Lung microvascular endothelial cell (primary cell): ENCODE measurements around the gene CT45A3. TPM values are rescaled to one million over a fixed set of nuclear protein-coding genes. Genes with fewer than 3 reads are reported as not detected.
"Not testable (repeated sequence)": the region's sequence is repeated elsewhere in the genome, so short reads cannot be mapped to it uniquely, and the experiment has no call there.

Experiments
- DNase-seq, 2 donors: peaks; one replicate each; pipeline versions ENCODE4 v3.0.0 to v3.0.0-alpha.2; 2010; ENCODE audit warnings: low read depth in 2 of 2
- total RNA-seq: library from RNA; depleted of rRNA; stranded (reverse); fragments of >200 nt; gene quantifications from 2 replicates; pipeline ENCODE4 v1.2.1, GENCODE V29; 2014

Gene CT45A3
- not detected in 2 replicates for total RNA-seq

GRCh38 chrX:135768091-135768490 lies at the start of gene CT45A3:
Gene CT45A3, minus strand, starts transcription at chrX:135768191. Its CDS starts 3,747 bp downstream, at chrX:135764444.
- not testable (repeated sequence) for DNase-seq

GRCh38 chrX:135802687-135803086 lies 34.7 kb upstream of the CT45A3 start, which contains the start of gene CT45A6:
Gene CT45A6, minus strand, starts transcription at chrX:135802787. Its CDS starts 3,794 bp downstream, at chrX:135798993.
- not testable (repeated sequence) for DNase-seq

GRCh38 chrX:135785403-135785802 lies 17.4 kb upstream of the CT45A3 start, which contains the start of gene CT45A5:
Gene CT45A5, minus strand, starts transcription at chrX:135785503. Its CDS starts 3,774 bp downstream, at chrX:135781729.
- not testable (repeated sequence) for DNase-seq

GRCh38 chrX:135744739-135745138 lies 23.3 kb downstream of the CT45A3 start:
- not testable (repeated sequence) for DNase-seq

GRCh38 chrX:135741192-135741715 lies 26.7 kb downstream of the CT45A3 start:
- no peak for DNase-seq

GRCh38 chrX:135740681-135741149 lies 27.3 kb downstream of the CT45A3 start:
- DNase-seq = peak; percentile 21

GRCh38 chrX:135737366-135738071 lies 30.5 kb downstream of the CT45A3 start:
- peak in 1 of 2 donors; percentile 12 for DNase-seq

GRCh38 chrX:135734666-135735065 lies 33.3 kb downstream of the CT45A3 start:
- not testable (repeated sequence) for DNase-seq

GRCh38 chrX:135713795-135714194 lies 54.2 kb downstream of the CT45A3 start:
- DNase-seq = no peak

- DNase-seq = not testable (repeated sequence)
These were observed 54.8 kb downstream of the CT45A3 start, which contains the start of gene CT45A1 for GRCh38 chrX:135713183-135713689. Gene CT45A1, plus strand, starts transcription at chrX:135713639. Its CDS starts 5,302 bp downstream, at chrX:135718941.

Other genes starting within 250 kb of the CT45A3 start
- gene INTS6L, start 247.5 kb downstream of the CT45A3 start, total RNA-seq = 0.44 and 0.60 TPM in 2 replicates
- not detected in 2 replicates for gene CT45A1, start 54.6 kb downstream of the CT45A3 start, total RNA-seq
- not detected in 2 replicates for gene CT45A5, start 17.3 kb upstream of the CT45A3 start, total RNA-seq
- gene CT45A6, start 34.6 kb upstream of the CT45A3 start, total RNA-seq = not detected in 2 replicates
- not detected in 2 replicates for gene CT45A2, start 51.8 kb upstream of the CT45A3 start, total RNA-seq
- gene CT45A7, start 69.1 kb upstream of the CT45A3 start, total RNA-seq = not detected in 2 replicates
- not detected in 2 replicates for gene CT45A8, start 86.3 kb upstream of the CT45A3 start, total RNA-seq
- gene CT45A9, start 103.6 kb upstream of the CT45A3 start, total RNA-seq = not detected in 2 replicates
- not detected in 2 replicates for gene CT45A10, start 125.3 kb upstream of the CT45A3 start, total RNA-seq
- gene SAGE1, start 125.5 kb upstream of the CT45A3 start, total RNA-seq = not detected in 2 replicates
- 4.6 and 6.2 TPM in 2 replicates for gene MMGT1, start 205.8 kb upstream of the CT45A3 start, total RNA-seq
- gene SLC9A6, start 217.2 kb upstream of the CT45A3 start, total RNA-seq = 12.9 and 14.5 TPM in 2 replicates